ENCODE data around the gene CUL4A.

CUL4A gene

DNA sequence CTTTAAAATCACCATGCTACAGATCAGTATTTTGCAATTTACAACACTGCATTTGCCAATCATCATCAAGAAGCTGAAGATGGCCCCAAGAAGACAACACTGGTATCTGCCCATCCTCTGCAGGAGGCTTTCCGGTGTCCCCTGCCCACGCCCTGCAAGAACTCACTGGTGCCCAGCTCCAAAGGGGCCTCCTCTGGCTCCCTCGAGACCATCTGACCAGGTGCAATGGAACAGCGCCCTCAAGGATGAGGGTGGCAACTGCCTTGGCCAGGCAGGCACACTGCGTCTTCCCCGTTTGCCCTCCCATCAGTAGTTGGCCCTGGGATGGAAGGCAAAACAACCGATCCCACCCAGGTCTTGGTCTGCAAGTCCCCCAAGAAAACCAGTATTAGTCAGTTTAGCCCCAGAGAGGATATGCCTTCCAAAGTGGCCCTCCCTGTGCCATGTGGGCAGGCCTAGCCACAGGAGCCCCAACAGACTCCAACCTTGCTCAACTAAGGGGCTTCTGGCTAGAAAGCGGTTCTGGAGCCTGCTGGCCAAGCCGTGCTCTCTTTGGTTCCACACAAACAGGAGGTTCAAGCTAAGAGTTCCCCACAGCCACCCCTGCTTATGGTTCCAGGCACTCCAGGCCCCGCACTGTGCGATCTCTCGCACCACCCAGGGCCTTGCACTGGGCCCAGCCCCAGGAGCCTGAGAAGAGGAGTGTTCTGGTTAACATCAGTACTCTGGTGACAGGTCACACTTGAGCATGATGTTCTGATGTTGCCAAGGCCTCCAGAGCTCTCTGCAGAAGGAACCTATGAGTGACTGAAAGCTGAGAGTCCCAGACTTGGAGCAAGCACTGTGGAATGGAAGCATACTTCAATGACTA, 5.7 kb upstream of the CUL4A start:
- H4K91ac ChIP-seq (ENCODE audit: low read depth, low read length, poor library complexity): no peak overlapping the region
- peaks cover 2 to 10% of the 10 kb centered on the region in 2 donors for H3K4me1 ChIP-seq (ENCODE audit: control insufficient read depth in 2 of 2, insufficient read depth in 1 of 2, low read depth in 1 of 2, low read length in 2 of 2)
- no peak overlapping the region for H2BK15ac ChIP-seq (ENCODE audit: low read length)
- H3K4me2 ChIP-seq (ENCODE audit: insufficient read depth, low read length, poor library complexity, severe bottlenecking): no peak overlapping the region
- DNase-seq (ENCODE audit: low spot score): no peak
- H4K8ac ChIP-seq (ENCODE audit: low read depth, low read length): no peak overlapping the region
- peaks cover 17 to 72% of the 10 kb centered on the region in 2 donors for H3K36me3 ChIP-seq (replicated peaks in 1 of 2; ENCODE audit: control insufficient read depth in 2 of 2, insufficient read depth in 2 of 2, low read length in 2 of 2)
- H3K18ac ChIP-seq (ENCODE audit: low read length): no peak overlapping the region
- H3K9me3 ChIP-seq (replicated peaks in 1 of 2; ENCODE audit: control insufficient read depth in 2 of 2, insufficient read depth in 1 of 2, low read depth in 1 of 2, low read length in 2 of 2): no peaks in the 10 kb centered on the region
- H3K27me3 ChIP-seq (ENCODE audit: control insufficient read depth in 3 of 3, insufficient read depth in 3 of 3, low read depth in 1 of 3, low read length in 3 of 3): no peaks in the 10 kb centered on the region
- no peak overlapping the region for H3K27ac ChIP-seq (replicated peaks; ENCODE audit: low read length)
- H3K79me1 ChIP-seq (ENCODE audit: low read depth, low read length): peaks cover 22% of the 10 kb centered on the region
- no peak overlapping the region for H2AK5ac ChIP-seq (ENCODE audit: low read depth, low read length)
- H2BK5ac ChIP-seq (ENCODE audit: low read length): no peak overlapping the region
- no peak overlapping the region for H3K23ac ChIP-seq (ENCODE audit: low read depth, low read length, poor library complexity)
- no peak overlapping the region for H3K14ac ChIP-seq (ENCODE audit: low read length)
- no peak overlapping the region for H2BK12ac ChIP-seq (ENCODE audit: low read length)
- WGBS, 2 donors (ENCODE audit: extremely low coverage in 2 of 2, insufficient read length in 2 of 2, insufficient replicate concordance in 1 of 2): no CpG with 5 or more reads among the region's 12 CpGs
- no peak overlapping the region for H2BK120ac ChIP-seq (ENCODE audit: low read depth, low read length)
- H2AFZ ChIP-seq (ENCODE audit: low read length): no peak overlapping the region
- no peak overlapping the region for H3K4ac ChIP-seq (ENCODE audit: low read length)
- H3K4me3 ChIP-seq (ENCODE audit: low read length in 2 of 2): no peak overlapping the region
- no peak overlapping the region for H3K9ac ChIP-seq (ENCODE audit: low read depth, low read length, poor library complexity)

GRCh38 chr13:113204378-113204734, 5.1 kb upstream of the CUL4A start:
- no peak overlapping the region for H3K27ac ChIP-seq (replicated peaks; ENCODE audit: low read length)
- no peak overlapping the region for H4K91ac ChIP-seq (ENCODE audit: low read depth, low read length, poor library complexity)
- H3K4me1 ChIP-seq (ENCODE audit: control insufficient read depth in 2 of 2, insufficient read depth in 1 of 2, low read depth in 1 of 2, low read length in 2 of 2): peaks cover 2 to 10% of the 10 kb centered on the region in 2 donors
- peak overlapping the region; percentile 77 for H2BK12ac ChIP-seq (ENCODE audit: low read length)
- H3K23ac ChIP-seq (ENCODE audit: low read depth, low read length, poor library complexity): no peak overlapping the region
- no peak overlapping the region for H2BK5ac ChIP-seq (ENCODE audit: low read length)
- no peak overlapping the region for H4K8ac ChIP-seq (ENCODE audit: low read depth, low read length)
- H3K14ac ChIP-seq (ENCODE audit: low read length): no peak overlapping the region
- H3K9ac ChIP-seq (ENCODE audit: low read depth, low read length, poor library complexity): no peak overlapping the region
- H3K79me1 ChIP-seq (ENCODE audit: low read depth, low read length): peaks cover 22% of the 10 kb centered on the region
- no CpG with 5 or more reads among the region's 5 CpGs for WGBS, 2 donors (ENCODE audit: extremely low coverage in 2 of 2, insufficient read length in 2 of 2, insufficient replicate concordance in 1 of 2)
- H3K4me2 ChIP-seq (ENCODE audit: insufficient read depth, low read length, poor library complexity, severe bottlenecking): no peak overlapping the region
- no peak overlapping the region for H3K18ac ChIP-seq (ENCODE audit: low read length)
- H2BK15ac ChIP-seq (ENCODE audit: low read length): no peak overlapping the region
- no peak overlapping the region for H2AK5ac ChIP-seq (ENCODE audit: low read depth, low read length)
- H3K9me3 ChIP-seq (replicated peaks in 1 of 2; ENCODE audit: control insufficient read depth in 2 of 2, insufficient read depth in 1 of 2, low read depth in 1 of 2, low read length in 2 of 2): no peaks in the 10 kb centered on the region
- H3K4ac ChIP-seq (ENCODE audit: low read length): no peak overlapping the region
- no peak for DNase-seq (ENCODE audit: low spot score)
- H3K36me3 ChIP-seq (replicated peaks in 1 of 2; ENCODE audit: control insufficient read depth in 2 of 2, insufficient read depth in 2 of 2, low read length in 2 of 2): peaks cover 15 to 65% of the 10 kb centered on the region in 2 donors
- H3K27me3 ChIP-seq (ENCODE audit: control insufficient read depth in 3 of 3, insufficient read depth in 3 of 3, low read depth in 1 of 3, low read length in 3 of 3): no peaks in the 10 kb centered on the region
- no peak overlapping the region for H2BK120ac ChIP-seq (ENCODE audit: low read depth, low read length)
- H3K4me3 ChIP-seq (ENCODE audit: low read length in 2 of 2): no peak overlapping the region
- H2AFZ ChIP-seq (ENCODE audit: low read length): no peak overlapping the region

DNA sequence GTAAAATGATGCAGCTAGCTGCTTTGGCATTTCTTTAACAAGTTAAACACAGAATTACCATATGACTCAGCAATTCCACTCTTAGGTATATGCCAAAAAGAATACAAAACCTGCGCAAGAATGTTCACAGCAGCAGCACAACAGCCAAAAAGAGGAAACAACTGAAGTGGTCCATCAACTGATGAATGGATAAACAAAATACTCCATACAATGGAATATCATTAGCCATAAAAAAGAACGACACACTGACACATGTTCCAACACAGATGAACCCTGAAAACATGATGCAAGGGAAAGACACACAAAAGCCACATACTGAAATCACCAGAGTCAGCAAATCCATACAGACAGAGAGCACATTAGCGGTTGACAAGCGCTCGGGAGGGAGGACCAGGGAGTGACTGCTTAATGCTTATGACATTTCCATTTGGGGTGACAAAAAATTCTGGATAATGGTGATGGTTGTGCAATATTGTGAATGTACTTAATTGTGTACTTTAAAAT, 3.9 kb upstream of the CUL4A start:
- Histone ChIP-seq H2BK15ac (ENCODE audit: low read length) (no peak overlapping the region), H3K36me3 (replicated peaks in 1 of 2; ENCODE audit: control insufficient read depth in 2 of 2, insufficient read depth in 2 of 2, low read length in 2 of 2) (peaks cover 11 to 54% of the 10 kb centered on the region in 2 donors), H3K27ac (replicated peaks; ENCODE audit: low read length) (no peak overlapping the region), H3K79me1 (ENCODE audit: low read depth, low read length) (peaks cover 22% of the 10 kb centered on the region), H2BK120ac (ENCODE audit: low read depth, low read length) (no peak overlapping the region), H3K4me2 (ENCODE audit: insufficient read depth, low read length, poor library complexity, severe bottlenecking) (no peak overlapping the region), H2BK5ac (ENCODE audit: low read length) (no peak overlapping the region), H3K4me3 (ENCODE audit: low read length in 2 of 2) (no peak overlapping the region), H3K9ac (ENCODE audit: low read depth, low read length, poor library complexity) (no peak overlapping the region), H3K14ac (ENCODE audit: low read length) (no peak overlapping the region), H3K18ac (ENCODE audit: low read length) (no peak overlapping the region), H4K8ac (ENCODE audit: low read depth, low read length) (no peak overlapping the region), H3K4me1 (ENCODE audit: control insufficient read depth in 2 of 2, insufficient read depth in 1 of 2, low read depth in 1 of 2, low read length in 2 of 2) (peaks cover 2 to 12% of the 10 kb centered on the region in 2 donors), H3K27me3 (ENCODE audit: control insufficient read depth in 3 of 3, insufficient read depth in 3 of 3, low read depth in 1 of 3, low read length in 3 of 3) (no peaks in the 10 kb centered on the region), H3K23ac (ENCODE audit: low read depth, low read length, poor library complexity) (no peak overlapping the region), H3K9me3 (replicated peaks in 1 of 2; ENCODE audit: control insufficient read depth in 2 of 2, insufficient read depth in 1 of 2, low read depth in 1 of 2, low read length in 2 of 2) (no peaks in the 10 kb centered on the region), H2AK5ac (ENCODE audit: low read depth, low read length) (no peak overlapping the region), H4K91ac (ENCODE audit: low read depth, low read length, poor library complexity) (no peak overlapping the region), H2BK12ac (ENCODE audit: low read length) (no peak overlapping the region), H2AFZ (ENCODE audit: low read length) (no peak overlapping the region), H3K4ac (ENCODE audit: low read length) (no peak overlapping the region)
- no peak for DNase-seq (ENCODE audit: low spot score)
- no CpG with 5 or more reads among the region's 5 CpGs for WGBS, 2 donors (ENCODE audit: extremely low coverage in 2 of 2, insufficient read length in 2 of 2, insufficient replicate concordance in 1 of 2)

DNA sequence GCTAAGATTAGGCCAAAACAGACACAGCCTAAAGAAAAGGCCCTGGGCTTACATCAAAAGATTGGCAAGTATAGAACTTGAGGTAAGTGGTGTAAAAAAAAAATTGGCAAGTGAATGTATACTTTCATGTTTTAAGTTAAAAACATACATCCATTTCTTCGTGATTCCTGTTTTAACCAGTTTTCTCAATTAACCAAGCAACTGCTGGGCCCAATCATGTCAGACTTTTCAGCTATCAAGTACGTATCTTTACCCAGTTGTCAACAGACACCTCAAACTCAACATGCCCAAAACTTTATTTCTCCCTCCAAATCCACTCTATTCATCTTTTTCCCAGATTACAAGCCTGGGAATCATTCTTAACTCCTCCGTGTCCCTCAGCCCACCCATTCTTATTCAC, 2.0 kb upstream of the CUL4A start:
- Histone ChIP-seq H3K4me2 (ENCODE audit: insufficient read depth, low read length, poor library complexity, severe bottlenecking) (peak overlapping the region; percentile 85), H3K4me1 (ENCODE audit: control insufficient read depth in 2 of 2, insufficient read depth in 1 of 2, low read depth in 1 of 2, low read length in 2 of 2) (peaks cover 5 to 17% of the 10 kb centered on the region in 2 donors), H3K23ac (ENCODE audit: low read depth, low read length, poor library complexity) (no peak overlapping the region), H3K14ac (ENCODE audit: low read length) (no peak overlapping the region), H4K91ac (ENCODE audit: low read depth, low read length, poor library complexity) (no peak overlapping the region), H3K9ac (ENCODE audit: low read depth, low read length, poor library complexity) (no peak overlapping the region), H3K4ac (ENCODE audit: low read length) (no peak overlapping the region), H4K8ac (ENCODE audit: low read depth, low read length) (no peak overlapping the region), H3K9me3 (replicated peaks in 1 of 2; ENCODE audit: control insufficient read depth in 2 of 2, insufficient read depth in 1 of 2, low read depth in 1 of 2, low read length in 2 of 2) (no peaks in the 10 kb centered on the region), H2BK12ac (ENCODE audit: low read length) (no peak overlapping the region), H3K18ac (ENCODE audit: low read length) (no peak overlapping the region), H2BK120ac (ENCODE audit: low read depth, low read length) (no peak overlapping the region), H3K4me3 (ENCODE audit: low read length in 2 of 2) (peak overlapping the region in 1 of 2 donors; percentile 98), H3K27me3 (ENCODE audit: control insufficient read depth in 3 of 3, insufficient read depth in 3 of 3, low read depth in 1 of 3, low read length in 3 of 3) (no peaks in the 10 kb centered on the region), H2AFZ (ENCODE audit: low read length) (no peak overlapping the region), H3K79me1 (ENCODE audit: low read depth, low read length) (peaks cover 26% of the 10 kb centered on the region), H2AK5ac (ENCODE audit: low read depth, low read length) (no peak overlapping the region), H3K36me3 (replicated peaks in 1 of 2; ENCODE audit: control insufficient read depth in 2 of 2, insufficient read depth in 2 of 2, low read length in 2 of 2) (peaks cover 15 to 59% of the 10 kb centered on the region in 2 donors), H2BK5ac (ENCODE audit: low read length) (no peak overlapping the region), H3K27ac (replicated peaks; ENCODE audit: low read length) (no peak overlapping the region), H2BK15ac (ENCODE audit: low read length) (no peak overlapping the region)
- DNase-seq (ENCODE audit: low spot score): no peak
- WGBS, 2 donors (ENCODE audit: extremely low coverage in 2 of 2, insufficient read length in 2 of 2, insufficient replicate concordance in 1 of 2): no CpG with 5 or more reads among the region's 3 CpGs
